ENCODE measurements around the gene CYP2B6. TPM values are rescaled to one million over a fixed set of nuclear protein-coding genes. Genes with fewer than 3 reads are reported as not detected.

CYP2B6 gene
- total and polyA plus RNA-seq, 2 donors (not counting 3 experiments of a cell fraction or from before 2014, with no cell fraction given), result not detected

DNA sequence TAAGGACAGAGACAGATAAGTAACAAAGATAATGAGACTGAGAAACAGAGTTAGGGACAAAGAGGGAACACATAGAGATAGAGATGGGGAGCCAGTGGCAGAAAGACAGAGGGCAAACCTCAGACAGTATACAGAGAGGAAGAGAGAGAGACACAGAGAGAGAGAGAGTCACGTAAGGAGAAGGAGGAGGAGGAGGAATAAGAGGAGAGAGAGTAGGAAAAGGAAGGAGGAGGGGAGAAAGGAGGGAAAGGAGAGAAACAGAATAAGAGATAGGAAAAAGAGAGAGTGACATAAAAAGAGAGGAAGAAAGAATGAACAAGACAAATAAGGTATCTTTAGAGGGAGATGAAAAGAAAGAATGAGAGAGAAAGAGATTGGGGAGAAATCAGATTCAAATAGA, 23.6 kb downstream of the CYP2B6 start:
- intact Hi-C loops (cut with micrococcal nuclease), result no loop called here

More for the DNA sequence above, 23.6 kb downstream of the CYP2B6 start:
- TF ChIP-seq, protein P1, sequence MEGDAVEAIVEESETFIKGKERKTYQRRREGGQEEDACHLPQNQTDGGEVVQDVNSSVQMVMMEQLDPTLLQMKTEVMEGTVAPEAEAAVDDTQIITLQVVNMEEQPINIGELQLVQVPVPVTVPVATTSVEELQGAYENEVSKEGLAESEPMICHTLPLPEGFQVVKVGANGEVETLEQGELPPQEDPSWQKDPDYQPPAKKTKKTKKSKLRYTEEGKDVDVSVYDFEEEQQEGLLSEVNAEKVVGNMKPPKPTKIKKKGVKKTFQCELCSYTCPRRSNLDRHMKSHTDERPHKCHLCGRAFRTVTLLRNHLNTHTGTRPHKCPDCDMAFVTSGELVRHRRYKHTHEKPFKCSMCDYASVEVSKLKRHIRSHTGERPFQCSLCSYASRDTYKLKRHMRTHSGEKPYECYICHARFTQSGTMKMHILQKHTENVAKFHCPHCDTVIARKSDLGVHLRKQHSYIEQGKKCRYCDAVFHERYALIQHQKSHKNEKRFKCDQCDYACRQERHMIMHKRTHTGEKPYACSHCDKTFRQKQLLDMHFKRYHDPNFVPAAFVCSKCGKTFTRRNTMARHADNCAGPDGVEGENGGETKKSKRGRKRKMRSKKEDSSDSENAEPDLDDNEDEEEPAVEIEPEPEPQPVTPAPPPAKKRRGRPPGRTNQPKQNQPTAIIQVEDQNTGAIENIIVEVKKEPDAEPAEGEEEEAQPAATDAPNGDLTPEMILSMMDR (IDR thresholded peaks at IDR 0.05; ENCODE audit: extremely low read depth in 1 of 2, insufficient read depth in 1 of 2, low read depth in 1 of 2, low read length in 2 of 2), result no peak
- TF ChIP-seq JUN (IDR thresholded peaks at IDR 0.05; ENCODE audit: borderline replicate concordance, insufficient read depth, insufficient read length, low read depth) (no peak), MYC (IDR thresholded peaks at IDR 0.05; ENCODE audit: low read depth, low read length) (no peak), EZH2 (IDR thresholded peaks at IDR 0.05; ENCODE audit: borderline replicate concordance, low read depth, low read length, severe bottlenecking) (no peak), POLR2AphosphoS5 (IDR thresholded peaks at IDR 0.05; ENCODE audit: insufficient read depth, low read depth, low read length) (no peak)
- TF ChIP-seq, protein P2, sequence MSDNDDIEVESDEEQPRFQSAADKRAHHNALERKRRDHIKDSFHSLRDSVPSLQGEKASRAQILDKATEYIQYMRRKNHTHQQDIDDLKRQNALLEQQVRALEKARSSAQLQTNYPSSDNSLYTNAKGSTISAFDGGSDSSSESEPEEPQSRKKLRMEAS (IDR thresholded peaks at IDR 0.05; ENCODE audit: insufficient read depth, insufficient read length), result no peak
- Histone ChIP-seq H3K79me2 (ENCODE audit: control insufficient read depth, insufficient read depth, low read length) (no peaks in the 10 kb centered on the region), H3K9ac (replicated peaks; ENCODE audit: extremely low read depth, insufficient read depth, low read length) (no peak overlapping the region), H3K36me3 (ENCODE audit: control insufficient read depth in 2 of 2, extremely low read depth in 1 of 2, insufficient read depth in 2 of 2, low read length in 2 of 2) (no peaks in the 10 kb centered on the region), H4K20me1 (replicated peaks; ENCODE audit: control insufficient read depth, extremely low read depth, insufficient read depth, low read length) (no peaks in the 10 kb centered on the region), H3K4me2 (ENCODE audit: insufficient read depth, low read length) (no peak overlapping the region), H2AFZ (ENCODE audit: low read depth, low read length) (no peak overlapping the region), H3K4me1 (ENCODE audit: control insufficient read depth, extremely low read depth, insufficient read depth, low read length) (no peaks in the 10 kb centered on the region), H3K27ac (ENCODE audit: insufficient read depth, low read depth, low read length) (no peak overlapping the region), H3K4me3 (replicated peaks in 1 of 3; ENCODE audit: insufficient read depth in 1 of 3, low read depth in 1 of 3, low read length in 3 of 3) (no peak overlapping the region), H3K27me3 (ENCODE audit: control insufficient read depth in 2 of 2, insufficient read depth in 2 of 2, low read length in 2 of 2) (peaks cover 2 to 6% of the 10 kb centered on the region in 2 experiments), H3K9me1 (replicated peaks; ENCODE audit: control insufficient read depth, extremely low read depth, insufficient read depth, low read length) (no peaks in the 10 kb centered on the region), H3K9me3 (replicated peaks; ENCODE audit: control insufficient read depth, insufficient read depth, low read length) (no peaks in the 10 kb centered on the region)
- no peak for FAIRE-seq
- dilution Hi-C loops (cut with MboI; ENCODE audit: extremely low pct_ligation_motif_present, low sequenced_read_pairs), result no loop called here
- BruUV-seq (replicated peaks), result no TSS peak
- DNase-seq (ENCODE audit: low read depth, low spot score), result no peak
- CTCF ChIA-PET, result no interaction called here
- POLR2A ChIA-PET, result no interaction called here

Data from endothelial cell of umbilical vein (primary cell).